Mesendoderm (in vitro differentiated cells): ENCODE measurements around the gene GADD45G.

Experiments
- DNase-seq: peaks from one replicate; pipeline ENCODE4 v3.0.0; 2013
- H2AK5ac ChIP-seq: 2 replicates; pipeline ENCODE4 v1.6.1; 2013; ENCODE audit warnings: low read length, inconsistent platforms
- H2BK120ac ChIP-seq: 2 replicates; pipeline ENCODE4 v1.6.1; 2013; ENCODE audit warnings: low read depth, mild to moderate bottlenecking, low read length, moderate library complexity, mixed read lengths
- H2BK15ac ChIP-seq: replicated peaks from 2 replicates; pipeline ENCODE4 v1.6.1; 2013; ENCODE audit warnings: low read depth, mild to moderate bottlenecking, moderate library complexity
- H2BK5ac ChIP-seq: 2 replicates; pipeline ENCODE4 v1.6.1; 2013; ENCODE audit warnings: low read length, inconsistent platforms
- H3K18ac ChIP-seq: 2 replicates; pipeline ENCODE4 v1.6.1; 2013; ENCODE audit warnings: mild to moderate bottlenecking, low read length, mixed read lengths
- H3K23ac ChIP-seq: one replicate; pipeline ENCODE4 v1.6.1; 2013; ENCODE audit warnings: low read length
- H3K27ac ChIP-seq: 2 replicates; pipeline ENCODE4 v1.5.1; 2013; ENCODE audit warnings: low read depth, mild to moderate bottlenecking, inconsistent platforms, low read length, moderate library complexity
- H3K27me3 ChIP-seq: 2 replicates; pipeline ENCODE4 v1.6.1; 2013; ENCODE audit warnings: low read length, control low read depth, mild to moderate bottlenecking, inconsistent platforms; ENCODE audit not compliant: insufficient read depth, poor library complexity
- H3K36me3 ChIP-seq: 2 replicates; pipeline ENCODE4 v1.6.1; 2013; ENCODE audit warnings: low read length, inconsistent platforms; ENCODE audit not compliant: control insufficient read depth, insufficient read depth
- H3K4ac ChIP-seq: one replicate; pipeline ENCODE4 v1.6.1; 2013; ENCODE audit warnings: low read depth, mild to moderate bottlenecking, low read length, moderate library complexity
- H3K4me1 ChIP-seq: 2 replicates; pipeline ENCODE4 v1.6.1; 2013; ENCODE audit warnings: low read depth, low read length, inconsistent platforms; ENCODE audit not compliant: control insufficient read depth
- H3K4me2 ChIP-seq: 2 replicates; pipeline ENCODE4 v1.6.1; 2013; ENCODE audit warnings: low read length
- H3K4me3 ChIP-seq: 2 replicates; pipeline ENCODE4 v1.5.1; 2013; ENCODE audit warnings: mild to moderate bottlenecking, low read length
- H3K56ac ChIP-seq: one replicate; pipeline ENCODE4 v1.6.1; 2013; ENCODE audit warnings: low read length
- H3K79me1 ChIP-seq: 2 replicates; pipeline ENCODE4 v1.6.1; 2013; ENCODE audit warnings: low read length, inconsistent platforms
- H3K79me2 ChIP-seq: 2 replicates; pipeline ENCODE4 v1.6.1; 2013; ENCODE audit warnings: mild to moderate bottlenecking, low read length; ENCODE audit not compliant: control insufficient read depth, insufficient read depth
- H3K9ac ChIP-seq: 2 replicates; pipeline ENCODE4 v1.6.1; 2013; ENCODE audit warnings: low read length, inconsistent platforms
- H4K5ac ChIP-seq: one replicate; pipeline ENCODE4 v1.6.1; 2013; ENCODE audit warnings: low read length
- H4K8ac ChIP-seq: one replicate; pipeline ENCODE4 v1.6.1; 2013; ENCODE audit warnings: low read depth, mild to moderate bottlenecking, control low read depth, low read length, moderate library complexity
- WGBS: extraction: QIAGEN DNeasy Blood & Tissue Kit; methylation state at CpG from one replicate; pipeline ENCODE4 v1.1.7; 2013; ENCODE audit warnings: low lambda C conversion rate, missing lambda C conversion rate; ENCODE audit not compliant: insufficient coverage; ENCODE audit errors: extremely low coverage; 5-methylcytosine and 5-hydroxymethylcytosine counted together

GADD45G gene

DNA sequence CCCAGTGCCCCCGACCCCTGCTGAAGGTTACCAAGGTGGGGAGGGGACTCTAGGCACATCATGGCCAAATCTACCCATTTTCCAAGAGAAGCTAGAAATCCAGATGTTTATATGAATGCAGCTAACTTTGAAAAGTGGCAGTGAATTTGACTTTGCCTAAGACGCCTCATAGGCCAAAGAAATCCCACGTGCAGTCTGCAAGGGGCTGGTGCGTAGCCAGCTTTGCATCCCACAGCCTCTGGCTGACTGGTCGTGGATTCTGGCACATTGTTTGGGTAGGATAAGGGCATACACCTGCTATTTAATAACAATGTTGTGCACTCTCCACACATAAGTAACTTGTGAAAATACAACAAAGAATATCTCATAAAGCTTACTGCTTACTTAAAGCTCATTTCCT, 3.5 kb upstream of the GADD45G start:
- Histone ChIP-seq H3K18ac (no peak overlapping the region), H2BK120ac (no peak overlapping the region), H3K27me3 (no peaks in the 10 kb centered on the region), H3K9ac (no peak overlapping the region), H3K4me3 (no peak overlapping the region), H3K4me1 (no peaks in the 10 kb centered on the region), H2AK5ac (no peak overlapping the region), H2BK5ac (no peak overlapping the region), H3K23ac (no peak overlapping the region), H3K4me2 (no peak overlapping the region), H2BK15ac (no peak overlapping the region), H3K27ac (no peak overlapping the region), H3K4ac (no peak overlapping the region), H4K5ac (no peak overlapping the region), H3K79me1 (no peaks in the 10 kb centered on the region), H4K8ac (no peak overlapping the region), H3K79me2 (no peaks in the 10 kb centered on the region), H3K36me3 (no peaks in the 10 kb centered on the region), H3K56ac (no peak overlapping the region)
- WGBS: no CpG with 5 or more reads among the region's 5 CpGs
- no peak for DNase-seq

DNA sequence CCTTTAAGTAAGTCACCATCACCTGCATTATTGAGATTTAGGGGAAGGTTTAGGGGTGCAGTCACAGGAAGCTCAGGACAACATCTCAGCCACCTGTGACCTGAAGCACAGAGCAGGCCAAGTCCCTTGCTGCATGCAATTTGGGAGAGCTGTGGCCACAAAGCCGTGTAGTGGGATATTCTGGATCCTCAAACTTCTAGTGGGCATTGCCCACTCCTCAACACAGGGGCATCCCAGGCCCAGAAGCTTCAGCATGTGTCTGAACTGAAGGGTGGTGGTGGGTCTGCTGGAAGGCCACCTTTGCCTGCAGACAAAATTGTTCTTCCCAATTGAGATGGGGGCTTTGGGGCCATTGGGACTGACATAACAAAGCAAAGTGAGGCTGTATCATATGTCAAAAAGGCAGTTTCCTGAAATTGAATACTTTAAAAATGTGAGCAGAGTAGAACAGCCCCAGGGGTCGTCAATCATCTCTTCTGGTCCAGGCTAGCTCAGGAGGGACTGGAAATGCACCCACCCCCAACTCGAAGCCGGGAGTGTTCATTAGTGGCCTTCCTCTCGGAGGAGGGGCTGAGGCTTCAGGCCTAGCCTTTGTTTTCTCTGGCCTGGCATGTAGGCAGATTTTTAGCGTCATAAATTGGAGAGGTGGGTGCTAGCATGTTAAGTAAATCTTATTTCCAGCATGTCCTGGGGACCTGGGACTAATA, 2.8 kb upstream of the GADD45G start:
- H2AK5ac ChIP-seq: no peak overlapping the region
- H4K8ac ChIP-seq: no peak overlapping the region
- no peak overlapping the region for H3K4ac ChIP-seq
- no peak overlapping the region for H3K9ac ChIP-seq
- H3K36me3 ChIP-seq: no peaks in the 10 kb centered on the region
- H2BK120ac ChIP-seq: no peak overlapping the region
- no peak overlapping the region for H2BK15ac ChIP-seq
- H3K79me2 ChIP-seq: no peaks in the 10 kb centered on the region
- no peaks in the 10 kb centered on the region for H3K79me1 ChIP-seq
- H3K27me3 ChIP-seq: no peaks in the 10 kb centered on the region
- no peak overlapping the region for H3K4me2 ChIP-seq
- no CpG with 5 or more reads among the region's 6 CpGs for WGBS
- no peak overlapping the region for H4K5ac ChIP-seq
- DNase-seq: no peak
- H3K4me3 ChIP-seq: no peak overlapping the region
- H3K4me1 ChIP-seq: peaks cover 2% of the 10 kb centered on the region
- no peak overlapping the region for H3K18ac ChIP-seq
- H3K27ac ChIP-seq: no peak overlapping the region
- no peak overlapping the region for H2BK5ac ChIP-seq
- H3K56ac ChIP-seq: no peak overlapping the region
- no peak overlapping the region for H3K23ac ChIP-seq

DNA sequence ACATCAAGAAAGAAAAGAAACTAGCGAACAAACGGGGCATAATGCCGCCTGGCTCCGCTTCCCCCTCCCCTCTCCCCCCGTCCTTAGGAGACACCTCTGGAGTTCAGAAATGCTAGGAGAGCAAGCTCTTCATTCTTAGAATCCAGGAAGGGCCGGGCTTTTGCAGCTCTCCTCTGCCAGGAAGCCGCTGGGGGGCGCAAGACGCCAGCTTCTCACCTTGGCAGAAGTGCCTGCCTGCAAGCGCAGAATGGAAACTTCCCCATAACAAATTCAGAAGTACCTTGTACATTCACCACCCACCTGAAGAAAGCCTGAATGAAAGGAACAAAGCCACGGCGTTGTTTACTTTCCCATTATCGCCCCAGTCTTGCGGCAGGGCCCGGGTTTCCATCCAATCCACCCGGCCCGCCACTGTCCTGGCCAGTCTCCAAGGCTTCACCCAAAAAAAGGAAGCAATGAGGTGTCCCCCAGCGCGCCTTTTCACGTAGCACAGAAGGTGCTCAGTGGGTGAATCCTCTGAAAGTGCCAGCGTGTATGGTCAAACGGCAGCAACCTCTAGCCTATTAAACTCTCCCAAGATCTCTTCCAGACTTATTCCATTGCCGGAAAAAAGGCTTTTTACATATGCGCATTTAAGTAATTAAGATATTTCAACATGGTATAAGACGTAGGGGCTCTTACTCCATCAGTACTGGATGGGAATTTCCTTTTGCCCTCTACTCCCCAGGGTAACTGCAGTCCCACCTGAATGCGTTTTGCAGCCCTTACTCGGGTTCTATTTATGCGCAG, 1.6 kb upstream of the GADD45G start:
- Histone ChIP-seq H3K4me1 (peaks cover 2% of the 10 kb centered on the region), H2BK5ac (no peak overlapping the region), H2BK120ac (no peak overlapping the region), H3K27me3 (no peaks in the 10 kb centered on the region), H3K36me3 (no peaks in the 10 kb centered on the region), H3K9ac (peak overlapping the region; percentile 37), H3K79me1 (peaks cover 2% of the 10 kb centered on the region), H3K23ac (no peak overlapping the region), H3K79me2 (no peaks in the 10 kb centered on the region), H3K56ac (peak overlapping the region; percentile 71), H3K18ac (no peak overlapping the region), H2BK15ac (no peak overlapping the region), H3K4me3 (no peak overlapping the region), H3K4me2 (peak overlapping the region; percentile 59), H4K8ac (no peak overlapping the region), H3K27ac (no peak overlapping the region), H2AK5ac (no peak overlapping the region), H4K5ac (no peak overlapping the region), H3K4ac (no peak overlapping the region)
- DNase-seq: peak; percentile 94
- no CpG with 5 or more reads among the region's 28 CpGs for WGBS

DNA sequence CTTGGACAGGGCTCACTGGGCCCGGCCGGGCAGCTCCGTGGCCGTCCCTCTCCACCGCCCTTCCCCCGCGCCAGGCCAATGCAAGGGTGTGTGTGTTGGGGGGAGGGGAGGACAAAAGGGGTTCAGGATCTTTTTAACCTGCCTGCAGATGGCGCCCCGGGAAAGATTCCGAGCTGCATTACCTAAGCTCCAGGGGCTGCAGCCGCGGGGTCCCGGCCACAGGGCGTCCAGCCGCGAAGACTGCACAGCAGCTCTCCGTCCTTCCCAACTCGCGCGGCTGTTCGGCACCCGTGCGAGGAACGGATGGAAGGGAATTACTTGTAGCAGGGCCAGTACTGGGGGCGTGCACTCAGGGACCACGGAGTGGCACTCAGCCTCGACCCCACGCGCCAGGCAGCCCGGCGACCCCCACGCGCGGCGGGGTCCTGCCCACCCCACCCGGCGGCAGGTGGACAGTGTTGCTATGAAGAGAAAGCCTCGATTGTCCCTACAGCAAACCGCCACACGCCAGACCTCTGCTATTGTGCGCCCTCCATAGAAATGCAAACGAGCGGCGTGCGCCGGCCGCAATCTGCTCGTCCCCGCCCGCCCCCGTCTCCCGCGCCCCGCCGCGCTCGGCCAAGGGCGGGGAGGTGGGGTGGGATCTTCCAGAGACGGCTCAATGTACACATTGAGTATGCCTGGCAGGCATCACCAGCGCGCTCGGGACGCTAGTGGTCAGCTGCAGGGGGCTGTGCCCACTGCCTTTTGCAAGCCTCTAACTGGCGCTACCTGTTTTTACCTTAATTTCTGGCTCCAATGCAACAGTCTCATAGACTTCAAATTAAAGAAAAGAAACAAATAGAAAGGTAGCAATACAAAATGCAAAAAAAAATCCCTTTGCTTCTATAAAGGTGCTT, 796 bp upstream of the GADD45G start:
- no peak overlapping the region for H3K4ac ChIP-seq
- peak overlapping the region; percentile 65 for H3K9ac ChIP-seq
- H3K56ac ChIP-seq: peak overlapping the region; percentile 85
- H4K8ac ChIP-seq: no peak overlapping the region
- no CpG with 5 or more reads among the region's 64 CpGs for WGBS
- H3K79me2 ChIP-seq: no peaks in the 10 kb centered on the region
- no peak overlapping the region for H2AK5ac ChIP-seq
- H3K4me1 ChIP-seq: peaks cover 2% of the 10 kb centered on the region
- peak overlapping the region; percentile 62 for H3K18ac ChIP-seq
- no peak overlapping the region for H2BK120ac ChIP-seq
- H3K4me3 ChIP-seq: no peak overlapping the region
- no peak overlapping the region for H2BK5ac ChIP-seq
- no peak overlapping the region for H2BK15ac ChIP-seq
- no peaks in the 10 kb centered on the region for H3K36me3 ChIP-seq
- no peak overlapping the region for H4K5ac ChIP-seq
- peak overlapping the region; percentile 70 for H3K4me2 ChIP-seq
- H3K27me3 ChIP-seq: no peaks in the 10 kb centered on the region
- H3K79me1 ChIP-seq: peaks cover 2% of the 10 kb centered on the region
- peak overlapping the region; percentile 17 for H3K27ac ChIP-seq
- peak; percentile 92 for DNase-seq
- no peak overlapping the region for H3K23ac ChIP-seq

DNA sequence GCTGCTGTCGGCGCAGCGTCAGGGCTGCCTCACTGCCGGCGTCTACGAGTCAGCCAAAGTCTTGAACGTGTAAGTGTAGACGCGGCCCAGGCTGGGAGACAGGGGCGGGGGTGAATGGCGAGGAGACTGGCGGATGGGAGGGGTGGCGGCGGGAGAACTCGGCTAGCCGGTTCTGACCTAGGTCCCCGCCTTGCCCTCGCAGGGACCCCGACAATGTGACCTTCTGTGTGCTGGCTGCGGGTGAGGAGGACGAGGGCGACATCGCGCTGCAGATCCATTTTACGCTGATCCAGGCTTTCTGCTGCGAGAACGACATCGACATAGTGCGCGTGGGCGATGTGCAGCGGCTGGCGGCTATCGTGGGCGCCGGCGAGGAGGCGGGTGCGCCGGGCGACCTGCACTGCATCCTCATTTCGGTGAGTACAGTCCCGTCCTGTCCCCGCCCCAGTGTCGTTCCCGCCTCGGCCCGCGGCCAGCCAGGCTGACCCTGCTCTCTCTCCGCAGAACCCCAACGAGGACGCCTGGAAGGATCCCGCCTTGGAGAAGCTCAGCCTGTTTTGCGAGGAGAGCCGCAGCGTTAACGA, 745 bp downstream of the GADD45G start:
- H3K9ac ChIP-seq: peak overlapping the region; percentile 88
- no CpG with 5 or more reads among the region's 57 CpGs for WGBS
- peak overlapping the region; percentile 1 for H3K27ac ChIP-seq
- peaks cover 2% of the 10 kb centered on the region for H3K79me1 ChIP-seq
- H3K27me3 ChIP-seq: no peaks in the 10 kb centered on the region
- H2BK120ac ChIP-seq: no peak overlapping the region
- peak overlapping the region; percentile 13 for H3K18ac ChIP-seq
- H4K8ac ChIP-seq: no peak overlapping the region
- H3K23ac ChIP-seq: peak overlapping the region; percentile 55
- no peak overlapping the region for H4K5ac ChIP-seq
- no peak overlapping the region for H2BK15ac ChIP-seq
- peak overlapping the region; percentile 73 for H3K4me3 ChIP-seq
- peak; percentile 77 for DNase-seq
- H2BK5ac ChIP-seq: no peak overlapping the region
- no peak overlapping the region for H2AK5ac ChIP-seq
- peak overlapping the region; percentile 88 for H3K56ac ChIP-seq
- H3K4ac ChIP-seq: peak overlapping the region; percentile 25
- peak overlapping the region; percentile 89 for H3K4me2 ChIP-seq
- no peaks in the 10 kb centered on the region for H3K79me2 ChIP-seq
- no peaks in the 10 kb centered on the region for H3K36me3 ChIP-seq
- H3K4me1 ChIP-seq: peaks cover 2% of the 10 kb centered on the region
